Stimulated activated CD8-positive, alpha-beta memory T cell treated with anti-CD3 and anti-CD28 coated beads, Interleukin-12 subunit alpha, Interleukin-12 subunit beta, amount 100 ng/mL, for 1 hour (primary cell): Measurements from ENCODE around the gene THAP12.
"Not testable (repeated sequence)": the region's sequence is repeated elsewhere in the genome, so short reads cannot be mapped to it uniquely, and the experiment has no call there.

ENCODE experiments used
- DNase-seq: peaks from one replicate; pipeline ENCODE4 v3.0.0-alpha.2; 2020; ENCODE audit warnings: low read depth

THAP12 gene, protein sequence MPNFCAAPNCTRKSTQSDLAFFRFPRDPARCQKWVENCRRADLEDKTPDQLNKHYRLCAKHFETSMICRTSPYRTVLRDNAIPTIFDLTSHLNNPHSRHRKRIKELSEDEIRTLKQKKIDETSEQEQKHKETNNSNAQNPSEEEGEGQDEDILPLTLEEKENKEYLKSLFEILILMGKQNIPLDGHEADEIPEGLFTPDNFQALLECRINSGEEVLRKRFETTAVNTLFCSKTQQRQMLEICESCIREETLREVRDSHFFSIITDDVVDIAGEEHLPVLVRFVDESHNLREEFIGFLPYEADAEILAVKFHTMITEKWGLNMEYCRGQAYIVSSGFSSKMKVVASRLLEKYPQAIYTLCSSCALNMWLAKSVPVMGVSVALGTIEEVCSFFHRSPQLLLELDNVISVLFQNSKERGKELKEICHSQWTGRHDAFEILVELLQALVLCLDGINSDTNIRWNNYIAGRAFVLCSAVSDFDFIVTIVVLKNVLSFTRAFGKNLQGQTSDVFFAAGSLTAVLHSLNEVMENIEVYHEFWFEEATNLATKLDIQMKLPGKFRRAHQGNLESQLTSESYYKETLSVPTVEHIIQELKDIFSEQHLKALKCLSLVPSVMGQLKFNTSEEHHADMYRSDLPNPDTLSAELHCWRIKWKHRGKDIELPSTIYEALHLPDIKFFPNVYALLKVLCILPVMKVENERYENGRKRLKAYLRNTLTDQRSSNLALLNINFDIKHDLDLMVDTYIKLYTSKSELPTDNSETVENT

DNA sequence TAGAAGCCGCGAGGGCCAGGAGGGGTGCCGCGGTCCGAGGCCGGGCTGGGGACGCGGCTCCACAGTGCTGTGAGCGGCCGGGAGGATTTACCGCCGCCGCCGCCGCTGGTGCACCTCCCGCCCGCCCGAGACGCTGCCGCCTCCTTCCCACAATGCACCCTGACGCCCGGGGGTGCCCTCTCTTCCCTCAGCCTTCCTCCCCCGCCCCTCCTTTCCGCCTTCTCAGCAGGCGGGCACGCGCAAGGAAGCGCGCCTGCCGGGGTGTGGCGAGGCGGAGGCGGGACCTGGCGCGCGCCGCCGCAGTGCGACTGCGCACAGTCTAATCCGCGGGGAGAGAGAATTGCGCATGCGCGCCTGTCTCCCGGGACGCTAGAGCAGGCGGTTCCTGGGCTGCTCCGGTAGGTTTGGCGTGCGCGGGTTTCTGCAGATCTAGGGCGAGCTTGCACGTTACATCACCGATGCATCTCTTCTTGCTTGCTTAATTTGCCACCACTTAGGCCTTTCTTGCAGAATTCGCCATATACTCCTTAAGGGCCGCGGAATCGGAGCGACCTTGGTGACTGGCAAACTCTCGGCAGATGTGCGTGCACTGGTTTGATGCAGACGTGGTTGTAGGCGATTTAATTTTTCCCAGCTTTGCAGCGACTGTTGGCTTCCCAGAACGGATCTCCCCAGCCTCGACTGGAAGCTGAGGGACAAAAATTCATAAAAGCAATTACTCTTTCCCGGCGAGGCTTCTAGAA is at the start of gene THAP12, which contains the start of gene GVQW3:
THAP12 (minus strand) TSS at position 156 of the 743 bp plus-strand sequence. CDS start 296 bp downstream, outside the sequence.
GVQW3 (plus strand) TSS at position 347 of the 743 bp plus-strand sequence. CDS start 506 bp downstream, outside the sequence.
- peak; percentile 94 for DNase-seq

DNA sequence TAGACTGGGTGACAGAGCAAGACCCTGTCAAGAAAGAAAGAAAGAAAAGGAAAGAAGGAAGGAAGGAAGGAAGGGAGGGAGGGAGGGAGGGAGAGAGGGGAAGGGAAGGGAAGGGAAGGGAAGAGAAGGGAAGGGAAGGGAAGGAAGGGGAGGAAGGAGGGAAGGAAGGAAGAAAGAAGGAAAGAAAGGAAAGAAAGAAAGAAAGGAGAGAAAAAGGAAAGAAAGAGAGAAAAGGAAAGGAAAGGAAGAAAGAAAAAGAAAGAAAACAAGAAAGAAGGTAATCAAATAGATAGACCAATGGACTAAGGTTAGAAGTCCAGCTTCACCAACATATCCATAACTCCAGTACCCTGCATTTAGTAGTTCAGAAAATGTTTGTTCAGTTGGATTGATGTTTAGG is 45.7 kb upstream of the THAP12 start:
- no peak for DNase-seq

DNA sequence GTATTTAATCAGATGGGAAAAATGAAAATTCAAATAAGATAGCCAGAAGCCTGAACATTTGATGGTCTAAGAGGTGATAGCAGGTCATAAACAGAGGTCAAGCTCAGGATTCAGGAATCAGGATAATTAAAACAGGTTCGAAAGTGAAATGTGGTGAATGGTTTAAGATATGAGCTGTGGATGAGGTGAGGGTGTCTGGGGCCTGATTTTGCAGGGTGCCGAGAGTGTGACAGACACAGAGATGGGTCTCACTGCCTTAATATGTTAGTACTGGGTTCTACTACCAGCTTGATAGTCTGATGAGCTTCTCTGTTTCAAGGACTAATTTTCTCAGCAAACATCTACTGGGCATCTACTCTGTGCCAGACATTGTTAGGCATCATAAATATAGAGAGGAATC is 44.0 kb upstream of the THAP12 start:
- DNase-seq, result no peak

DNA sequence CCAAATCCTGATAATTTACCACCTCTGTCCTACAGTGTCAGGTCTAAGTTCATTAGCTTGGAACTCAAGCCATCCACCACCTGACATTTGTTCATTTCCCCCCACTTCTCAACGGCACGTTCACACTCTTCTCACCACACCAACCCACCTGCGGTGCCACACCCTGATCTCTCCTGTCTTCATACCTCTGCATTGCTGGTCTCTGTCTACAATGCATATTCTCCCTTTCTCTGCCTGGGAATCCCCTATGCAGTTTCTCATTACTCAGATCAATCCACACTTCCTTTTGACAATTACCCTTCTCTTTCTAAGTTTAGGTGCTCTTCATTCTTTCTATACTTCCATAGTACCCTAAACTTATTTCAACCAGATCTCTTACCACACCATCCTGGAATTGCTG is 43.4 kb upstream of the THAP12 start:
- DNase-seq, result no peak

DNA sequence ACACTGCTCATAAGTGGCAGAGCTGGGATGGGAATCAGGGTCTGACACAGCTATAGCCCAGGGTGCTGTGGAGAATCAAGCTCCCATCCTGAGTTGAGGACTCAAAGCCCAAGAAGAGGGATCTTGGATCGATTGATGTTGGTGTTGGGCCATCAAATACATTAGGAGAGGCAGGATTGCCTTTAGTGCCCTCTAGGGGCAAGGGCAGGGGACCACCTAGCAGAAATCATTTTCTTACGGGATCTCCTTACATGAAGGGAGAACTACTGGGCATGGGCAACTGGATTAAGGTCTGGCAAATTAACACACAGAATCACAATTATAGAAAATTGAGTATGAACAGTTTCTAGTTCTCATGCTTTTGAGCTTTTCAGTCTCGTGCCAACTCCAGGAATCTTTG is 39.0 kb upstream of the THAP12 start:
- DNase-seq, result no peak

DNA sequence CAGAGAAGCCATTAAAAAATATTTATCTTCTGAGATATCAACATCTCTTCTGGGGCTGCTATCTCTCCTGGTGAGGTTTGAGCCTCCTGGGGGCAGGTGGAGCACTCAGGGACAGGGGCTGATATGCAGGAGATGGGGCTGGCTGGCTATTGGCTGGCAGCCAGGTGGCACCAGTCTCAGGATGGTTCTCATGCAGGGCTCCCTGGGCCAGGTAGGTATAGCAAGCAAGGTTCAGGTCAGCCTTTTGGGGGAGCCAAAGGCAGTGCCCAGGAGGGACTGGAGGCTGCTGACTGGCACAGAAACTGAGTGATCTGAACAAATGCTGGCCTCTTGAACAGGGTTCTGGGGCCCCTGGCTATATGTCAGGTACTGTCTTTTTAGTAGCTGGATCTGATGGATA is 34.1 kb upstream of the THAP12 start:
- DNase-seq, result no peak

DNA sequence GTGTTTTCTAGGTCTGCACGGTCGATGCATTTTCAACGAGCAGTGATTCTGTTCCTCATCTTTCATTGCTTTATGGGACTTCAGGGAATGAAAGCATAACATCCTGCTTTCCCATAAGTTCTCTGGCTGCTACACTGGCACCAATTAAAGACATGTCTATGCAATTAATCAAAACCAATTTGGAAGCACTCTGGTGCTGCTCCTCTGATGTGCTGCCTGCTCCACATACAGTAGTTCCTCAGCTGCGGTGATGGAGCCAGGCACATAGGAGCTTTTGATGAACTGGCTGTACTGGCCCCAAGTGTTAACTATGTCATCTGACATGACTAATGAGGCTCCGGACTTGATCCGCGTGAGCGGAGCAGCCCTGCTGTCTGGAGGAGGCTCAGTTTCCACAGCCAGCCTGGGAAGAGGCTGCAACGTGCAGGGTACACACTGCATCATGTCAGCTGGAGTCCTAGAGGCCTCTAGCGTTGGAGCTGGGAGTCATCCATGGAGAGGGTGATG is 30.0 kb upstream of the THAP12 start:
- no peak for DNase-seq

DNA sequence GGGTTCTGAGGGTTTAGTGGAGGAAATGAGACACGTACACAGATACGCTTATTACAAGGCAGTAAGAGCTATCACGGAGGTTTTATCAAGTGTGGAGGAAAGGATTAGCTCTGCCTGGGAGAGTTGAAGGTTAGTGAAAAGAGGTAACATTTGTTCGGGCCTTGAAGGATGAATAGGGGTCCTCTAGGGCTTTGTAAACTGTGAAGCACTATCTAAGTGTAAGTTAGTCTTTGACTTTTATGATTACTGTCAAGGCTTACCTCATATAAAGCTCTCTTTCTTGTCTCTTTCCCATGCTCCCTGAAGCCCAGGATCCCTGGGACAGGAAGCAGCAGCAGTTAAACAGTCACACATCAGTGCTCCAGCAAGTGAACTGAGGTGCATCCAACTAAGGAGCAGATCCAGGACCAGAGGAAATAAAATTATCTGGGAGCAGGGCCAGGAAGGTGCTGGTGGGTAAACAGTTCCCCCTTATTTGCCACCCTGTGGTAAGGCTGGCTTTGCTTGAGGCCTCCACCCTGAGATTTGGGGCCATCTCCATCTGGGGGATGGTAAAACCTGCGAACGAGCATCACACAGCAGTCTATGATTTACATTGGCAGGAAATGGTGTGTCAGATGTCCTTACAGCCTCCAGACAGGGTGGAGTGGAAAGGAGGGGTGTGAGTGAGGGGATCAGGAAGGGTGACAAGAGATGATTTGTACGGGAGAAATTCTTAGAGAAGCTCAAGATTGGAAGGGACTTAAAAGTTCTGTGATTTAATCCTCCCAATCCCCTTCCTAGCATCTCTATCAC is 27.4 kb upstream of the THAP12 start:
- no peak for DNase-seq

DNA sequence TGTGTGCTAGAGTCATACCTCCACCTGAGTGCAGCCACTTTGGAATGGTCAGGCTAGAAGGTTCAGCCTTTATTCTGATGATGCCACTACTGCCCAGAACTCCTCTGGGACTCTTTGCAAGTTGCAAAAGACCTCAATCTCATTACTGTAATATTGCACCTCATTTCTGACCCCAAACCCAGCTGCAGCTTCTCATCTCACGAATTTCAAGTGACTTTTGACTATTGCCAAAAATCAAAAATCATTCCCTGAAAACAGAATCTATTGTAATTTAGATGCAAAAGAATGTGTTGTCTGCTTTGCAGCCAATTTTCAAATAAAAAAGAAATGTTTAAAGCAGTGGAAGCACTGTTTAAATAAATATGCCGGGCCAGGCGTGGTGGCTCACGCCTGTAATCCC is 25.4 kb upstream of the THAP12 start:
- DNase-seq, result no peak

DNA sequence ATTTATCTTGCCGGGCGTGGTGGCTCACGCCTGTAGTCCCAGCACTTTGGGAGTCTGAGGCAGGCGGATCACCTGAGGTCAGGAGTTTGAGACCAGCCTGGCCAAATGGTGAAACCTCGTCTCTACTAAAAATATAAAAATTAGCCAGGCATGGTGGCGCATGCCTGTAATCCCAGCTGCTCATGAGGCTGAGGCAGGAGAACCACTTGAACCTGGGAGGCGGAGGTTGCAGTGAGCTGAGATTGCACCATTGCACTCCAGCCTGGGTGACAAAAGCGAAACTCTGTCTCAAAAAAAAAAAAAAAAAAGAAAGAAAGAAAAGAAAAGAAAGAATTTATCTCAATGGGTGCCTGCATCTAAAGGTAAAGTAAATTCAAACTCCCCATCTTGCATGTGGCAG is 20.6 kb upstream of the THAP12 start:
- not testable (repeated sequence) for DNase-seq

DNA sequence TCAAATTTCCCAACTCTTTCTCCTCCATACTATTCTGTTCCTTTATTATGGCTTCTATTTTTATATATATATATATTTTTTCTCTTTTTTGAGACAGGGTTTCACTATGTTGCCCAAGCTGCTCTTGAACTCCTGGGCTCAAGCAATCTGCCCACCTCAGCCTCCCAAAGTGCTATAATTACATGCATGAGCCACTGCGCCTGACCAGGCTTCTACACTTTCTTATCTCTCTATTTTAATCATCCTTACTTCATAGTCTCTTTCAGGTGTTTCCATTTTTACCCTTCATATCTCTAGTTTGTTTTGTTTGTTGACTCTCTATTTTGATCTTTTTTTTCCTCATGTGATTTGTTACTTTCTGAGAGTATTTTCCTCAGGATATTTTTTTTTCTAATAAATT is 20.0 kb upstream of the THAP12 start:
- DNase-seq, result no peak

DNA sequence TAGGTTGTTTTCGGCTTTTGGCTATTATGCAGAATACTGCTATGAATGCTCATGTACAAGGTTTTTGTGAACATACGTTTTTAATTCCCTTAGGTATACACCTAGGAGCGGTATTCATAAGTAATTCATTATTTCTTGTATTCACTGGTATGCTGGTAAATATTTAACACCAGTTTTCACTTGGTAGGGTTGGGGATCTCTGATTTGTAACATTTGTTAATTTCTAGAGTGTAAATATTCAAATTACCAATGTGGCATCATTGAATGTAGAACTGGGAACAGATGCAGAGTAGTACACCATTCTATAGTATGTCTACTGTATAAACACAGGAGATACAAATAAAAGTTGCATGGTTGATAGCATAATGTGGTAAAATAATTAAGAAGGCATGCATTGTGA is 16.5 kb upstream of the THAP12 start:
- no peak for DNase-seq

DNA sequence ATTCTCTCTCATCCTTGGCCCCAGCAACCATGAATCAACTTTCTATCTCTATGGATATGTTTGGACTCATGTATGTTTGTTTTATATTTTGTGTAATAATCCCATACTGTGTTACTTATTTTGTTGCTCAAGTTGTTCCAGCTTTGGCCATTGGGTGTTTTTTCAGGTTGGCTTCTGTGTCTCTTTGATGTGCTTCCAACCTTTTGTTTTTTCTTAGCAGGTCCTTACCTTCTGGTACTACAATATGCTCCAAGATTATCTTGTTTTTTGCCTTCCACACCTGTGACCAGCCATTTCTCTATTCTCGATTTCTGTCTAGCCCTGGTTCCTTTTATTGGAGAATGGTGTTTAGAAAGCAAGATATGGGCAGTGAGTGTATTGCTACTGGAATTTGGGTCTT is 14.4 kb upstream of the THAP12 start:
- DNase-seq, result no peak

DNA sequence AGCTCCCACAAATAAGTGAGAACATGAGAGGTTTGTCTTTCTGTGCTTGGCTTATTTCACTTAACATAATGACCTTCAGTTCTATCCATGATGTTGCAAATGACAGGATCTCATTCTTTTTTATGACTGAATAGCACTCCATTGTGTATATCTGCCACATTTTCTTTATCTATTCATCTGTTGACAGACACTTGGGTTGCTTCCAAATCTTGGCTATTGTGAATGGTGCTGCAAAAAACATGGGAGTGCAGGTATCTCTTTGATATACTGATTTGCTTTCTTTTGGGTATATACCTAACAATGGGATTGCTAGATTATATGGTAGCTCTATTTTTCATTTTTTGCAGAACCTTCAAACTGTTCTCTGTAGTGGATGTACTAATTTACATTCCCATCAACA is 13.5 kb upstream of the THAP12 start:
- no peak for DNase-seq

DNA sequence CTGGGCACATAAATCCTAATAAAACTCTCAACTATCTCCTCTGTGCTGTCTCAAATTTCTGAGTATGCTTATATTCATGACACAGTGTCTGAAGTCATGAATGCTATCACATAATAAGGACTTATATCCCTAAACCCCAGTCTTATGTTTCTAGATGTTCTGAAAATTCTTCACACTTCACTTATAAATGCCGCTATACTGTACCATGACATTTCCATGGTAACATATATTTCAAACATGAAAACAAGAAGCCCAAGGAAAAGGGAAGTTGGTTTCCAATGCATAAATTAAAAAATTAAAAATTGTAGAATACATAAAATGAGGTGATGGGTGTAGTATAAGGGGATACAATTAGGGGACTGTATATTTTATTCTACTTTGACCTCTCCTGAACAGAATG is 11.9 kb upstream of the THAP12 start:
- DNase-seq, result no peak

DNA sequence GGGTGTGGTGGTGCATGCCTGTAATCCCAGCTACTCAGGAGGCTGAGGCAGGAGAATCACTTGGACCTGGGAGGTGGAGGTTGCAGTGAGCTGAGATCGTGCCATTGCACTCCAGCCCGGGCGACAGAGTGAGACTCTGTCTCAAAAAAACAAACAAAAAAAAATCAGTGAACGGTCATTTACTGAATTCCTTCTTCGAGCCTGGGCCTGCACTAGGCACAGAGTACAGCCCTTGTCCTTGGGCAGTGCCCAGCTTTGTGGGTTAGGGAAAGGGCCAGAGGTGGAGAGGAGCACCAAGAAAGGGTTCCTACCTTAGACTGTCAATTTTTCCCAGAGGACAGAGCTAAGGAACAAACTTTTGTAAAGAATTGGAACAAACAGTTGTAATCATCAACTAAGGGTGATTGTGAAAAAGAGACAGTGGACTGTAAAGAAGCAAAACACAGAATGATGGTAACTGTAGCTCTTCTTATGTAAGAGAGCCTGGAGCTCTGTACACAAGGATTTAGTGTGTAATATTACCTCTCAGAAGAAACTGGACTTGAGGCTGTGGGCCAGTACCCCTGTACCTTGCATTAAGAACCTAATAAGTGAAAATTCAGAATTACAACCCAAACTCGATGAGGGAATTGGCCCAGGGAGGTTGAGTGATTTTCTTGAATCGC is 11.0 kb upstream of the THAP12 start:
- DNase-seq, result no peak

DNA sequence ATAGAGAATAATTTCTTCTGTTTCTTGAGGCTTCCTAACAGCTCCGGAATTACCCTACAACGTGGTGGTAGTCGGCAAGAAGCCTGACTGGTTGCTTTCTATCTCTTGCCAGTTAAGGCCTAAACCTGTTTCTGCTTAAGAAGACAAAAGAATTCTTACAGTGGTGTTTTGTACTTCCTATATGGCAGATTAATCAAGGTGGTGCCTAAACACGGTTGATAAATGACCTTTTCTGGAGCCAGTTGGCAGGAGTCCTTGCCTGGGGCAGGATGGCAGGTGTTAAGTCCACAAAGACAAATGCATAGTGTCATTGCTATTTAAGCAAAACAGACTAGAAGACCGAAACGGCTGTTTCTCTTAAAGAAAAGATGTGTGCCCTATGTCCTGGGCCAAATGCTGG is 10.1 kb upstream of the THAP12 start:
- DNase-seq, result no peak

DNA sequence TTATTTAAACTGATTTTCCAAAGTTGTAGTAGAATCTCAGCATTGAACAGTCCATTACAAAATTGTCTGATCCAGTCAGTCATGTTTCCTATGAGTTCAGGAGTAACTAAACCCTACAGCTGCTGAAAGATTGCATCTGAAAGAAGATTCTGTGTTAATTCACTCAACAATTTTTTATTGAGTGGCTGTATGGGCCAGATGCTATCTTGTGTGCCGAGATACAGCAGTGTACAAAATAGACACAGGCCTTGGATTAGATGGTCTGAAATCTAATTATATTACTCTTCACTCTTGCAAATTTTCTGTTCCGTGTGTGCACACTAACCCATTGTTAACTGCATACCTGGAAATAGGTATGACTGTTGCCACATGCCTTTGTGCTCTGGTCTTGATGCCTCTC is 7.5 kb upstream of the THAP12 start:
- DNase-seq, result no peak

DNA sequence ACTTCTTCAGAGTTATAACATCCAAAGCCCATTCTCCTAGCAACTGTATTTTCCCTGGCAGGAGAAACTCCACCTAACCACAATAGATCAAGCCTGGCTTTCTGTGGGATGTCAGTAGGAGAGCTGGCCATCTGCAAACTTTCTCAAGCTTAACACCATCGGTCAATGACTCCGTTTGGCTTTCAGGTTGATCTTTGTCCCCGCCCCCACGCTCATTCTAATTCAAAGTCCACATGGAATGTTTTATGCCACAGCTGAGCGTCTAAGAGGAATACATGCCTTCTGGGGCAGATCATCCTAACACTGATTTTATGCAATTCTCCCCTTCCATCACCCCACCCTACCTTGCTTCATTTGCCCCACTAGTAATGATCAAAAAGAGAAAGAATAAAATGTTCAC is 5.0 kb upstream of the THAP12 start:
- no peak for DNase-seq

DNA sequence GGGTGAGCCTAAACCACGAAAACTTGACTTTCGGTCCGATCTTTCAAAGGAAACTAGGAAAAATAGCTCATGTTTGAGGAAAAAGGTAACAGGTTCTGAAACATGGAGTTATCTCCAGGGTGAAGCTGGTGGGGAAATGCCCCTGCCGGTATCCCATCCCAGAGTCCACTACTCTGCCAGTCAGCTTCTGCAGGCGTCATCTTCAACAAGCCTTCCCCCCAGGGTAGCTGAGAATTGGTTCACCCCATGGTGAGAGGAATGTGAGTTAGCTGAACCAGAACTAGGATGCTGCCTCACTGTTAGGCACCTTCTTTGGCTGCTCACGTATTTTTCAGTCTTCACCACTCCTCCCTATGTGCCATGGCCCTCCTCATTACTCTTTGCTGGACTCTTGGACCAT is 1.3 kb upstream of the THAP12 start:
- DNase-seq, result no peak
